Stimulated activated CD4-positive, alpha-beta T cell treated with anti-CD3 and anti-CD28 coated beads, Interleukin-2, amount 100 ng/mL, for 24 hours (primary cell): ENCODE data around the gene LGALS3BP.

Experiments used
- DNase-seq, 2 donors: peaks; one replicate each; pipeline ENCODE4 v3.0.0-alpha.2; 2020

Gene LGALS3BP

GRCh38 chr17:78934681-78935418 is 44.9 kb downstream of the LGALS3BP start:
- DNase-seq: no peak

DNA sequence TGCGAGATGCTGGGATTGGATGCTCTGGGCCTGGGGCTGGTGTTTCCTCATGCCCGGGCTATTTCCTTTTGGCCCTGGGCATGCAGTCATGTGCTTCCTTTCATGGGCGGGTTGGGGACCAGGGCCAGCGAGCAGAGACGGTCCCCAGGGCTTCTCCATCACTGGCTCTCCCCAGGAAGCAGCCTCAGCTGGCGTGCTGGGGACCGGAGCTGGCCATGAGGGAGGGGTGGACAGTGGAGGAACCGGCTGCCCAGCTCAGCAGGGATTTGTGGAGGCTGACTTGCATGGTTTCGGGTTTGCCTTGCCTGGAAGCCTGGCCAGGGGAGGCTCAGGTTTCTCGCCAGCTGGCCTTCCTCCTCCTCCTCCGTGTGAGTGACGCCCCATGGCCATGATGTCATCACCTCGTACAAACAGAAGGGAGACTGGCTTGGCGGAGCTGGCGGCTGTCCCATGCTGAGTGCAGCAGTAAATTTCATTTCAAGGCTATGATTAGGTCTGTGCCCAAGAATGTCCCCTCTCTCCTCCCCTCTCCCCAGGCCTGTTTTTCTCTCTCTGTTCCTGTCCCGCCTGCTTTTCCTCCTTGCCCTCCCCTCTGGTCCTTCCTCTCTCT is 45.7 kb downstream of the LGALS3BP start:
- no peak for DNase-seq

DNA sequence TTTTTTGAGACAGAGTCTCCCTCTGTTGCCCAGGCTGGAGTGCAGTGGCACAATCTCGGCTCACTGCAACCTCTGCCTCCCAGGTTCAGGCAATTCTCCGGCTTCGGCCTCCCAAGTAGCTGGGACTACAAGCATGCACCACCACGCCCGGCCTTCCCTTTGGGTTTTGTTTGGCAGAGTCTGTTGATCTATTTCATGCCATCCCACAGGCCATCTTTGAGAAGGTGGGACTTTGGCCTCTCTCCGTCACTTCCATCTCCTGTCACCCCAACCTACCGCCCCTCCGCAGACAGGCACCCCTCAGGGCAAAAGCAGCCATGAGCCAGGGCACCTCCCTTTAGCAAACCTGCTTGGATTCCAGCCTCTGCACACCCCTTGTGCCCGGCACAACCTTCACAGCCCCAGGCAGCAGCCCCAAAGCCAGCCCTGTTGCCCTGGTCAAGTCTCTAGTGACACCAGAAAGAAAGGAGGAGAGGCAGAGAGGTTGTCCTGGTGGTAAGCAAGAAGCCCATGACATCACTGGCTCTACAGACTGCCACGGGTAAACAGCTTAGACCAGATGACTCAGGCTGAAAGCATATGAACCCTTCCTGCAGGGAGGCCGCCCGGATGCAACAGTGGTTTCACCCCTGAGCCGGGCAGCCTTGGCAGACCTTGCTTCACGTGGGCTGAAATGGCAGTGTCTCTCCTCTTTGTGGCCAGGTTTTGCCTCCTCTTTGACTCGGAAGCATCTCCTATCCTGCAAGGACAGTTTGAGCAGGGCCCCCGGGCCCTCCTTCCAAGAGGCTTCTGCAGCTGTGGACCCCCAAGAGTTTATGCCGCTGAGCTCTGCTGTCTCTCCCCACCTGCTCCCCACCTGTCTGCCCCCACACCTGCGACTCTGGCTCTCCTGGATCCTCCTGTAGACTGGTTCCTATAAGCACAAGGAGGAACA is 46.4 kb downstream of the LGALS3BP start:
- DNase-seq: peak; percentile 38 to 50

DNA sequence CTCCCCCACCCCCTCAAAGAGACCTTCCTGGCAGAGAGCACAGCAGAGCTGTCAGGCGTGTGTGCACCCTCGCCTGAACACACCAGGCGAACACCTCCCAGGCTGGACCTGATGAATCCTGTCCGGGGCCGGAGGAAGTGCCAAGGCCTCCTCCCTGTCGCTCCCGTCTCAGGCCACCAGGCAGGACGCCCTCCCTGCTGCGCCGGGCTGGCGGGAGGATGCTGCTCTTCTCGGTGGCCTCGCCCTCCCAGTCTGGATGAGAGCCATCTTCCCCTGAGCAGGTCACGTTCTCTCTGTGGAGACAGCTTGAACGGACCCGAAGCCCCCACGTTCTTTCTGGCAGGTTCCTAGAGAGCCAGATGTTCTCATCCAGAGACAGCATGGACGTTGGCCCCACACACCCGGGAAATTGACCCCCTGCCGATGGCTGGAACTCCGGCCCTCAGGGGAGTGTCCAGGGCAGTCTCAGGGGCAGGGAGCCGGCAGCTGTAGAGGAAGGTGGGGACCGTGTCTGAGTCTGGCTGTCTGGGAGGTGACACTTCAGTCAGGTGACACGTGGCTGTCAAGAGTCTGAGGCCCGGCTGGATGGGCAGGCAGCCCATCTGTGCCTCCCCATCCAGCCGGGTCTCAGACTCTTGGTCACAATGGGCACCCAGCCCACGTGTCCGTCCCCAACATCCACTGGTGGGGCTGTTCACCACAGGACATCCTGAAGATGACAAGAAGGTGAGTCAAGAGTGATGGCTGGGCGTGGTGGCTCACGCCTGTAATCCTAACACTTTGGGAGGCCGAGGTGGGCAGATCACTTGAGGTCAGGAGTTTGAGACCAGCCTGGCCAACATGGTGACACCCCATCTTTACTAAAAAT is 49.6 kb downstream of the LGALS3BP start:
- no peak for DNase-seq

DNA sequence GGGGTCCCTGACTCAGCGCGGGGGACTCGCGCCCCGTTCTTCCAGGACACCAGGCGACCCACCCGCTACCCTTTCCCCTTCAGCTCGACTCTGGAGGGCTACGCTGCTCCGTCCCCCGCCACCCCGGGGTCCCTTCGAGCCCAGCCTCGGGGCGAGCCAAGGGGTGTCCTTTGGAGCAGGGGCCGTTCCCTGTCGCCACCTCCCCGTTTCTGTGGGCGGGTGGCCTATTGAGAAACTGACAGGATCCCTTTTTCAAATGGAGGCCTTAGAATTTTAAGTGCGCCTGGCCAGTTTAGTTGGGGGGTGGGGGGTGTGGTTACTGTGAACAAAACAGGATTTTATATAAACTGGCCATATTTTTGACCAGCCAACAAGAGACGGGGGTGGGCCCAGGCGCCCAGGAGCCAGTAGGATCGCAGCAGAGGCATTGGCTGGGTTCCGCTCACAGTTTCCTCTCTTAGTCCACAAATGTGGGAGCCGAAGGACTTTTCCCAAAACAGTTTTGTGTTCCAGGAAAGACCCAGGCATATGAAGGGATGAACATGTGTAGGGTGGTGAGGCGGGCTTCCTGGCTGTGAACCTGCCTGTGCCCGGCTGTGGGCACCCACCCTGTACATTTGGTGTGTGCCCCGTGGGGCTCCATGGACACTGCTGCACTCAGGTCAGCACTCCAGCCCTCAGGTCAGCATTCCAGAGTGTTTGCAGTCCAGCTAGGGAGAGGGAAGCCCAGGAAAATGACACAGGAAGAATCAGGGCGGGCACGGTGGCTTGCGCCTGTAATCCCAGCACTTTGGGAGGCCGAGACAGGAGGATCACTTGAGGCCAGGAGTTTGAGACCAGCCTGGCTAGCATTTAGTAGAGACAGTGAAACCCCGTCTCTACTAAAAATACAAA is 53.8 kb downstream of the LGALS3BP start:
- DNase-seq: no peak

GRCh38 chr17:78925234-78925633 is 54.5 kb downstream of the LGALS3BP start, which contains the start of gene TIMP2:
TIMP2 (minus strand) TSS chr17:78925387; CDS start chr17:78925088, 299 bp downstream.
- peak; percentile 60 to 71 for DNase-seq

- DNase-seq: peak in 1 of 2 donors; percentile 10
Observed at GRCh38 chr17:78924481-78925151, 55.1 kb downstream of the LGALS3BP start.

GRCh38 chr17:78923660-78924453 is 55.9 kb downstream of the LGALS3BP start:
- DNase-seq: peak; percentile 43 to 66

- DNase-seq: no peak
Observed at GRCh38 chr17:78922816-78923498, 56.8 kb downstream of the LGALS3BP start.

GRCh38 chr17:78921437-78921971 is 58.2 kb downstream of the LGALS3BP start:
- DNase-seq: no peak
